SK-N-SH (cell line): Measurements from ENCODE around the gene APBA2. TPM values are rescaled to one million over a fixed set of nuclear protein-coding genes. Genes with fewer than 3 reads are reported as not detected.

Experiments
- CTCF ChIA-PET: fragments of 300-600, 350-600 bp; formaldehyde crosslinking; extraction: SDS; loops from one replicate; lab custom pipeline; 2021; lab: Yijun Ruan, JAX
- POLR2A ChIA-PET: fragments of 350-600 bp; sonication (Branson Sonifier 250); formaldehyde crosslinking; extraction: SDS; loops from one replicate; lab custom pipeline; 2020; ENCODE audit warnings: antibody characterized with exemption, inconsistent platforms; lab: Yijun Ruan, JAX
- DNase-seq: peaks from one replicate; pipeline ENCODE4 v3.0.0; 2012
- H2AFZ ChIP-seq: fragments of 200-600 bp; sonication (generic); 2 replicates; pipeline ENCODE4 v1.8.1; 2016; ENCODE audit warnings: antibody characterized with exemption, mild to moderate bottlenecking, low read depth
- H3F3A ChIP-seq: fragments of 200-600 bp; sonication (generic); replicated peaks from 2 replicates; pipeline ENCODE3; 2016; ENCODE audit warnings: antibody characterized with exemption, mild to moderate bottlenecking; ENCODE audit not compliant: insufficient read depth
- H3K27ac ChIP-seq, 2 experiments: fragments of 200-500 bp in 1 of 2; fragments of 200-600 bp in 1 of 2; sonication (Bioruptor generic) in 1 of 2; sonication (generic), shearing (Covaris generic) in 1 of 2; 2 replicates each; pipeline versions ENCODE4 v1.5.1 to v1.6.1; 2014 to 2016; ENCODE audit warnings: low read depth in 2 of 2, inconsistent platforms in 1 of 2, low read length in 1 of 2, mild to moderate bottlenecking in 1 of 2, mixed read lengths in 1 of 2
- H3K27me3 ChIP-seq: fragments of 200-600 bp; sonication (generic), shearing (Covaris generic); 2 replicates; pipeline ENCODE4 v1.6.1; 2016; ENCODE audit warnings: mixed run types; ENCODE audit not compliant: insufficient read depth
- H3K36me3 ChIP-seq, 2 experiments: fragments of 200-500 bp in 1 of 2; fragments of 200-600 bp in 1 of 2; sonication (Bioruptor generic) in 1 of 2; sonication (generic) in 1 of 2; replicated peaks in 1 of 2; 2 replicates each; pipeline versions ENCODE3 to v1.5.1; 2014 to 2016; ENCODE audit warnings: low read length in 1 of 2, mild to moderate bottlenecking in 1 of 2; ENCODE audit not compliant: insufficient read depth in 2 of 2, control insufficient read depth in 1 of 2
- H3K4me1 ChIP-seq, 2 experiments: fragments of 200-500 bp in 1 of 2; fragments of 200-600 bp in 1 of 2; sonication (Bioruptor generic) in 1 of 2; sonication (generic), shearing (Covaris generic) in 1 of 2; 2 replicates each; pipeline versions ENCODE4 v1.5.1 to v1.6.1; 2014 to 2016; ENCODE audit warnings: low read depth in 1 of 2, low read length in 1 of 2, mixed run types in 1 of 2; ENCODE audit not compliant: insufficient read depth in 2 of 2, control insufficient read depth in 1 of 2
- H3K4me2 ChIP-seq: fragments of 200-600 bp; sonication (generic), shearing (Covaris generic); 2 replicates; pipeline ENCODE4 v1.6.1; 2017; ENCODE audit warnings: mixed run types
- H3K4me3 ChIP-seq, 2 experiments: fragments of 200-500 bp in 1 of 2; fragments of 200-600 bp in 1 of 2; sonication (Bioruptor generic) in 1 of 2; sonication (generic), shearing (Covaris generic) in 1 of 2; 2 replicates each; pipeline versions ENCODE4 v1.5.1 to v1.8.1; 2014 to 2016; ENCODE audit warnings: low read depth in 2 of 2, inconsistent platforms in 1 of 2, low read length in 1 of 2, mild to moderate bottlenecking in 1 of 2, mixed read lengths in 1 of 2, moderate library complexity in 1 of 2
- H3K79me2 ChIP-seq: fragments of 200-600 bp; sonication (generic); 2 replicates; pipeline ENCODE4 v1.8.1; 2017; ENCODE audit warnings: mild to moderate bottlenecking; ENCODE audit not compliant: insufficient read depth
- H3K9ac ChIP-seq: fragments of 200-600 bp; sonication (generic); 2 replicates; pipeline ENCODE4 v1.6.1; 2017; ENCODE audit warnings: mixed run types
- H3K9me2 ChIP-seq: fragments of 200-600 bp; sonication (generic); 2 replicates; pipeline ENCODE4 v1.6.1; 2017; ENCODE audit warnings: mixed run types
- H3K9me3 ChIP-seq: fragments of 200-600 bp; sonication (generic); 2 replicates; pipeline ENCODE4 v1.6.1; 2017; ENCODE audit warnings: mixed run types, mild to moderate bottlenecking, moderate library complexity
- H4K20me1 ChIP-seq: fragments of 200-600 bp; sonication (generic); 2 replicates; pipeline ENCODE4 v1.6.1; 2017; ENCODE audit warnings: mild to moderate bottlenecking, mixed run types; ENCODE audit not compliant: insufficient read depth
- FOXJ3 ChIP-seq: sonication (generic); formaldehyde crosslinking; IDR thresholded peaks from 2 replicates; pipeline ENCODE4 v1.5.1; 2020; ENCODE audit warnings: mild to moderate bottlenecking, missing genetic modification reagents
- FOXM1 ChIP-seq: IDR thresholded peaks from 2 replicates; pipeline ENCODE4 v1.4.0; 2012; ENCODE audit warnings: low read depth, mild to moderate bottlenecking
- GATA2 ChIP-seq: sonication (generic); formaldehyde crosslinking; IDR thresholded peaks from 2 replicates; pipeline ENCODE4 v1.5.0; 2020; ENCODE audit warnings: mild to moderate bottlenecking, missing genetic modification reagents
- MXI1 ChIP-seq: IDR thresholded peaks from 2 replicates; pipeline ENCODE4 v1.6.1; 2012; ENCODE audit warnings: mild to moderate bottlenecking, low read depth, low read length, improper control_type of control experiment
- POLR2AphosphoS5 ChIP-seq: IDR thresholded peaks from 2 replicates; pipeline ENCODE4 v1.6.1; 2012; ENCODE audit warnings: low read depth, low read length
- RAD21 ChIP-seq: IDR thresholded peaks from 2 replicates; pipeline ENCODE4 v1.6.1; 2012; ENCODE audit warnings: mild to moderate bottlenecking, low read length
- YY1 ChIP-seq: IDR thresholded peaks from 2 replicates; pipeline ENCODE4 v1.4.0; 2012; ENCODE audit warnings: low read depth, mild to moderate bottlenecking
- WGBS: methylation state at CpG from one replicate; pipeline ENCODE4 v1.1.6; 2017; ENCODE audit warnings: low lambda C conversion rate; 5-methylcytosine and 5-hydroxymethylcytosine counted together
- polyA plus RNA-seq, 3 experiments: library from polyadenylated mRNA; depleted of rRNA; stranded (reverse); fragments of >200 nt; gene quantifications; 2 replicates each; pipeline ENCODE4 v1.2.3, GENCODE V29; 2012

Gene APBA2
- polyA plus RNA-seq, 1 of the 3 experiments (the other 2 are of a cell fraction) = 12.7 TPM

GRCh38 chr15:28885128-28885629, 595 bp upstream of the APBA2 start (continued):
- TF ChIP-seq POLR2AphosphoS5 = no peak
- no peak for TF ChIP-seq GATA2 (CRISPR knock-in tag)

- CTCF ChIA-PET = interaction anchor here (1.2 to 2.3 kb wide), 10 partner anchors 12 to 204 kb away, joined by 3 to 11 read pairs (median 5); no protein-coding TSS in a partner anchor
- 15% methylated on average over 18 of the region's 61 CpGs for WGBS
These were observed 911 bp downstream of the APBA2 start for GRCh38 chr15:28886431-28887338.

GRCh38 chr15:28887339-28888174, 1.8 kb downstream of the APBA2 start:
- Histone ChIP-seq H3K4me2 (peak overlapping the region; percentile 90; the same call in 1 of the 2 replicates), H4K20me1 (no peaks in the 10 kb centered on the region), H3K27me3 (no peaks in the 10 kb centered on the region), H3K79me2 (no peaks in the 10 kb centered on the region), H3K9me3 (no peaks in the 10 kb centered on the region), H3K4me3 (peak overlapping the region; percentile 64 to 69; a peak in 3 of 4 replicates), H3K27ac (peak overlapping the region in 1 of 2 experiments; percentile 66; a peak in 1 of 4 replicates), H2AFZ (no peak overlapping the region), H3K4me1 (peaks cover 0 to 32% of the 10 kb centered on the region in 2 experiments; a peak in 1 of 4 replicates), H3K9ac (no peak overlapping the region), H3F3A (no peaks in the 10 kb centered on the region), H3K36me3 (no peaks in the 10 kb centered on the region), H3K9me2 (no peaks in the 10 kb centered on the region)
- CTCF ChIA-PET = interaction anchor here (1.2 to 2.3 kb wide), 5 partner anchors 14 to 203 kb away, joined by 4 to 11 read pairs (median 6); no protein-coding TSS in a partner anchor
- POLR2A ChIA-PET = interaction anchor here (1.5 to 3.3 kb wide), 2 partner anchors 11 to 25 kb away, joined by 4 to 33 read pairs; no protein-coding TSS in a partner anchor
- peak; percentile 47 for DNase-seq
- no peak for TF ChIP-seq RAD21
- no peak for TF ChIP-seq FOXJ3 (CRISPR knock-in tag)
- no peak for TF ChIP-seq YY1
- WGBS = 81% methylated on average over 12 of the region's 17 CpGs

More at GRCh38 chr15:28886431-28887338, 911 bp downstream of the APBA2 start:
- no peaks in the 10 kb centered on the region for H3K79me2 ChIP-seq
- peak overlapping the region; percentile 90 for H3K4me2 ChIP-seq
- H4K20me1 ChIP-seq = no peaks in the 10 kb centered on the region
- peaks cover 0 to 32% of the 10 kb centered on the region in 2 experiments; a peak in 1 of 4 replicates for H3K4me1 ChIP-seq
- POLR2A ChIA-PET = interaction anchor here (1.0 to 3.3 kb wide), 5 partner anchors 11 to 68 kb away, joined by 3 to 33 read pairs (median 4); no protein-coding TSS in a partner anchor
- no peaks in the 10 kb centered on the region for H3K9me3 ChIP-seq
- no peaks in the 10 kb centered on the region for H3K36me3 ChIP-seq
- no peaks in the 10 kb centered on the region for H3K9me2 ChIP-seq
- H3K9ac ChIP-seq = peak overlapping the region; percentile 39; the same call in 1 of the 2 replicates
- peak overlapping the region; percentile 64 to 69 for H3K4me3 ChIP-seq
- H3F3A ChIP-seq = no peaks in the 10 kb centered on the region
- H3K27ac ChIP-seq = peak overlapping the region in 1 of 2 experiments; percentile 75; a peak in 2 of 4 replicates
- H3K27me3 ChIP-seq = no peaks in the 10 kb centered on the region
- peak; percentile 79 for DNase-seq
- H2AFZ ChIP-seq = peak overlapping the region; percentile 56; the same call in 1 of the 2 replicates
- TF ChIP-seq FOXM1 = no peak
- no peak for TF ChIP-seq RAD21
- TF ChIP-seq MXI1 = 0 out of 2 replicates have a peak, but pooled peaks have one; percentile 20
